ENCODE measurements around the gene MATN1.

Gene MATN1

GRCh38 chr1:30731806-30732276 is 8.5 kb upstream of the MATN1 start:
- DNase-seq (ENCODE audit: low read depth in 2 of 2) = no peak

GRCh38 chr1:30731109-30731805 is 7.9 kb upstream of the MATN1 start:
- no peak for DNase-seq (ENCODE audit: low read depth in 2 of 2)

GRCh38 chr1:30730346-30731108 is 7.1 kb upstream of the MATN1 start:
- no peak for DNase-seq (ENCODE audit: low read depth in 2 of 2)

GRCh38 chr1:30729901-30730300 is 6.5 kb upstream of the MATN1 start:
- no peak for DNase-seq (ENCODE audit: low read depth in 2 of 2)

- DNase-seq (ENCODE audit: low read depth in 2 of 2) = no peak
These were observed 5.7 kb upstream of the MATN1 start for GRCh38 chr1:30728832-30729638.

GRCh38 chr1:30728340-30728739 is 5.0 kb upstream of the MATN1 start:
- no peak for DNase-seq (ENCODE audit: low read depth in 2 of 2)

- no peak for DNase-seq (ENCODE audit: low read depth in 2 of 2)
These were observed 4.4 kb upstream of the MATN1 start for GRCh38 chr1:30727824-30728223.

- DNase-seq (ENCODE audit: low read depth in 2 of 2) = no peak
These were observed 3.6 kb upstream of the MATN1 start for GRCh38 chr1:30726773-30727684.

GRCh38 chr1:30726236-30726635 is 2.9 kb upstream of the MATN1 start:
- no peak for DNase-seq (ENCODE audit: low read depth in 2 of 2)

- DNase-seq (ENCODE audit: low read depth in 2 of 2) = no peak
These were observed 2.2 kb upstream of the MATN1 start for GRCh38 chr1:30725450-30726095.

GRCh38 chr1:30724655-30725421 is 1.5 kb upstream of the MATN1 start:
- DNase-seq (ENCODE audit: low read depth in 2 of 2) = no peak

- DNase-seq (ENCODE audit: low read depth in 2 of 2) = no peak
These were observed 790 bp upstream of the MATN1 start for GRCh38 chr1:30724175-30724574.

- DNase-seq (ENCODE audit: low read depth in 2 of 2) = no peak
These were observed 1.4 kb downstream of the MATN1 start for GRCh38 chr1:30721812-30722537.

- no peak for DNase-seq (ENCODE audit: low read depth in 2 of 2)
These were observed 2.0 kb downstream of the MATN1 start for GRCh38 chr1:30721341-30721793.

GRCh38 chr1:30720271-30721223 is 2.8 kb downstream of the MATN1 start:
- no peak for DNase-seq (ENCODE audit: low read depth in 2 of 2)

GRCh38 chr1:30719406-30720270 is 3.7 kb downstream of the MATN1 start:
- DNase-seq (ENCODE audit: low read depth in 2 of 2) = no peak
